Tibial nerve (tissue), 4 donors: Measurements from ENCODE around the gene SSC5D.

Experiments
- CTCF ChIP-seq, 5 experiments: fragments of 200-600 bp in 3 of 5; fragments of 450-650 bp in 2 of 5; sonication (generic) in 3 of 5; IDR thresholded peaks; one replicate each; pipeline ENCODE4 v1.5.1; 2016 to 2019; ENCODE audit warnings: antibody characterized with exemption in 5 of 5, mild to moderate bottlenecking in 3 of 5, moderate library complexity in 2 of 5
- EP300 ChIP-seq, 2 donors: sonication (generic); formaldehyde crosslinking; IDR thresholded peaks; one replicate each; pipeline ENCODE4 v1.6.1; 2017; ENCODE audit warnings: antibody characterized with exemption in 2 of 2, mild to moderate bottlenecking in 1 of 2

GRCh38 chr19:55493052-55493644 lies 4.9 kb downstream of the SSC5D start:
- no peak for TF ChIP-seq CTCF (IDR thresholded peaks at IDR 0.05)
- TF ChIP-seq EP300 (IDR thresholded peaks at IDR 0.05): no peak
